Suppressor macrophage (primary cell): ENCODE results near the gene AMOTL2.

Experiments
- DNase-seq, 4 experiments: peaks; one replicate each; pipeline ENCODE4 v3.0.0-alpha.2; 2020 to 2022

AMOTL2 gene

GRCh38 chr3:134378818-134379217 lies 4.6 kb upstream of the AMOTL2 start:
- no peak for DNase-seq

GRCh38 chr3:134378384-134378783 lies 4.1 kb upstream of the AMOTL2 start:
- DNase-seq = peak in 3 of 4 experiments; percentile 12 to 47 (median 22)

- DNase-seq = peak in 1 of 4 experiments; percentile 5
These were observed 3.6 kb upstream of the AMOTL2 start for GRCh38 chr3:134377896-134378295.

GRCh38 chr3:134376786-134377426 lies 2.7 kb upstream of the AMOTL2 start:
- no peak for DNase-seq

- DNase-seq = no peak
These were observed 2.1 kb upstream of the AMOTL2 start for GRCh38 chr3:134376385-134376765.

GRCh38 chr3:134375582-134376384 lies 1.5 kb upstream of the AMOTL2 start:
- DNase-seq = no peak

GRCh38 chr3:134374791-134375581 lies 739 bp upstream of the AMOTL2 start:
- no peak for DNase-seq

- DNase-seq = peak in 1 of 4 experiments; percentile 11
These were observed 759 bp downstream of the AMOTL2 start for GRCh38 chr3:134373271-134374104.

GRCh38 chr3:134372396-134373270 lies 1.6 kb downstream of the AMOTL2 start:
- DNase-seq = no peak

GRCh38 chr3:134371542-134372324 lies 2.5 kb downstream of the AMOTL2 start:
- no peak for DNase-seq

GRCh38 chr3:134370611-134371531 lies 3.4 kb downstream of the AMOTL2 start:
- DNase-seq = no peak

- no peak for DNase-seq
These were observed 4.2 kb downstream of the AMOTL2 start for GRCh38 chr3:134369861-134370596.

GRCh38 chr3:134369231-134369741 lies 5.0 kb downstream of the AMOTL2 start:
- no peak for DNase-seq

GRCh38 chr3:134368751-134369105 lies 5.5 kb downstream of the AMOTL2 start:
- no peak for DNase-seq

GRCh38 chr3:134367869-134368750 lies 6.1 kb downstream of the AMOTL2 start:
- DNase-seq = no peak

GRCh38 chr3:134366928-134367811 lies 7.1 kb downstream of the AMOTL2 start:
- no peak for DNase-seq
